NCI-H1694 (cell line): ENCODE results near the gene AFF3.

Experiments
- DNase-seq: peaks from one replicate; lab custom pipeline; 2025; lab: John Stamatoyannopoulos, UW

AFF3 gene

DNA sequence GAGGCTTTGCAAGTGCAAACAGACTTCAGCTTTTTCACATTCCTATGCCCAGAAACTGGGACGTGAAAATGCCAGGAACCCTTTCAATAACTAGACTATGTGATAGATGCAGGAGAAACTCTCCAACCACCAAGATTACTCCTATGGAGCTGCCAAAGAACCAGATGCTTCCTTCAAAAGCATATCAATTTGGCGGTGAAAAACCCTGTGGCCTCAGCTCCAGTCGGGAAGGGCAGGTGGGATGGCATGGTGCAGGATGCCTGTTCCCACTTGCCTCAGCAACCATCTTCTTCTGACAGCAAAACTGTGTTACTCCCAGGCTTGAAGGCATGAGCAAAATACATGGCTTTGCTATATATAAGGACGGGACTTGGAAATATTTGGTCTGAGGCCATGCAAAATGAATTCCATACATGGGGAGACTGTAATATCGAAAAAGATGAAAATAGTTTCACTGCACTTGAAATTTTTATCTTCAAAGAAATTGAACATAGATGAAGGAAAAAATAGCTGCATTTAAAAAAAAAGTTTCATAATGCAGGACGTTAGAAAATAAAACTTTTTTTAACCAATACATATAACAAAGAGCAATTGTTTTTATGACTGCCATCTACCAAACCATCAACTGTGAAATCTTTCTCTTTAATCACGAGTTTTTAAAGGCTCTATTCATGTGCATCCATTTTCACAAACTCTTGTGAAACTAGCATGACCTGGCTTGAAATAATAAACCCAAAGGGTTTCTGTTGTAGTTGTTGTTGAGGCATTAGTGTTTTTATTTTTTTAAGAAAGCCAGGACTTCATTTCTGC, 99.1 kb downstream of the AFF3 start:
- no peak for DNase-seq

DNA sequence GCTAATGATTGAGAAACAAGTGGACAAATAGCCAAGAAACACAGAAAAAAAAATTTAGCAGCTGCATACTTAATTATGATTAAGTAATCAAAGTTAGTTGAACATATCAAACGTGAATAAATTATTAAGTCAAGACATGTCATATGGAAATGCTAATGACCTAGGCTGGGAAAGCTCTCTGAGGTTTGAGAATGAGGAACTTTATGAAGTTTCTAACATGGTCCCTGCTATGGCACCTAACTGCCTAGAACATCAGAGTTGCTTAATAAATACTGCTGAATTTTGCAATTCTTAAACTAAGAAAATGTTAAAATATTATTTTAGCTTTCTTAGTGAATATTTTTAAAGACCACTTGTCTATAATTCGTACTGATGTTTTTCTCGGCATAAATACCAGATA, 99.8 kb downstream of the AFF3 start:
- no peak for DNase-seq

- DNase-seq, result no peak
Measured at GRCh38 chr2:100041946-100042345, 100.4 kb downstream of the AFF3 start.

- no peak for DNase-seq
Measured at GRCh38 chr2:100041385-100041784, 101.0 kb downstream of the AFF3 start.

DNA sequence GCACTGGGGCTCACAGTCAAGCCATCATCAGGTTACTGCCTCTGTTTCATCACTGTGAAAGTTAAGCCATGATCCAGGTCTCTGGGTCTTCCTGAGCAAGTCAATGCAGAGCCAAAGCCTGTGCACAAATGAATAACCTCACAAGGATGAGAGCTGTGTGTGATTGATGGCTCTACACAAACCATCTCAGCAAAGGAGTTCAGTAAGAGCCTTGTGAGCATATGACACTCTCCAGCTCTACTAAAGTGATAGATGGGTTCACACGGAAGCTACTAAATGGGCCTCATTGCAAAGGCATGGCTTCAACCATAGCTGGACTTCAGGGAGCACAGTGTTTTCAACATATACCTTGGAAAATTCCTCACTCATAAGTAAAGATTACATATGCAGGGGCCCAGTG, 101.5 kb downstream of the AFF3 start:
- no peak for DNase-seq

GRCh38 chr2:100039291-100039980, 103.0 kb downstream of the AFF3 start:
- DNase-seq, result no peak

DNA sequence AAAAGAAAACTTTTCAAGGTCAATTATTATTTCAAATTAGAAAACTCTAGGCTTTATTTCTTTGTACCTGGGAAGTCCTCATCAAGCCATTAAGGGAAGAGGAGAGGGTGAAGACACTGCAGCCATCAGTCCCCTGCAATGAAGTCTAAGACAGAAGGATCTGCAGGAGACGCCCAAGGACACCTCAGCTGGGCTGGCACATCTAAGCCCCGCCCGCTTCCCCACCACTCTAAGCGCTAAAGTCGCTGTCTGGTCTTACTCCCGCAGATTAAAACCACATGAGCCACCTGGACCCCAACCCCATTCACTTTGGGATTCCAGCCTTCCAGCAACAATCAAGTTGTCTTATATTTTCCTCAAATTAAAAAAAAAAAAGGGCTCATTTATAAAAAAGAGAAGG, 104.4 kb downstream of the AFF3 start:
- no peak for DNase-seq

GRCh38 chr2:100036793-100037192, 105.6 kb downstream of the AFF3 start:
- DNase-seq, result no peak

- DNase-seq, result no peak
Measured at GRCh38 chr2:100036026-100036425, 106.4 kb downstream of the AFF3 start.

- DNase-seq, result no peak
Measured at GRCh38 chr2:100034431-100034830, 108.0 kb downstream of the AFF3 start.

GRCh38 chr2:100033976-100034375, 108.4 kb downstream of the AFF3 start:
- DNase-seq, result no peak

DNA sequence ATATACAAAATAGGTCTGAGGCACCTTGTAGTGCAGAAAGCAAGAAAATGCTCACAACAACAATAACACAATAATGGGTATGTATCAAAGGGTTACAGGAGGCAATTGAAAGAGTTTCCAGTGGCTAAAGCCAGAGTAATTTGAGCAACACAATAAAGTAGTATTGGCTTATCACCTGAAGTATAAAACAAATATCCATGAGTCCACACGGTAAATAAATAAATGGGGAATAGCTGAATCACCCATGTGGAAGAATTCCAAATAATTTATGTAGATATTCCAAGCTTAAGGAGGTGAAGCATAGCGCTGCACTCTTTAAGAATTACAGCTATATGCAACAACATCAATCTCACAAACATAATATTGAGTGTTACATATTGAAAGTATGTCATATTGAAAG, 110.8 kb downstream of the AFF3 start:
- DNase-seq, result no peak

DNA sequence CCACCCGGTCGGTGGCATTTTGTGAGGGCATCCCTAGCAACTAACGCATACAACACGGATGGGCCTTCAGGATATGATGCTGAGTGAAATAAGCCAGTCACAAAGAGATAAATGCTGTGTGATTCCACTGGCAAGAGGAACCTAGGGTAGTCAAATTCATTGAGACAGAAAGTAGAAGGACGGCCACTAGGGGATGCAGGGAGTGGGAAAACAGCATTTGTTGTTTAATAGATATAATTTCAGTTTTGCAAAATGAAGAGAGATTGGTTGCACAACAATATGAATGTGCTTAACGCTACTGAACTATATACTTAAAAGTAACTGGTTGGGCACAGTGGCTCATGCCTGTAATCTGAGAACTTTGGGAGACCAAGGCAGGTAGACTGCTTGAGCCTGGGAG, 112.9 kb downstream of the AFF3 start:
- no peak for DNase-seq

- no peak for DNase-seq
Measured at GRCh38 chr2:100021791-100022340, 120.5 kb downstream of the AFF3 start.

DNA sequence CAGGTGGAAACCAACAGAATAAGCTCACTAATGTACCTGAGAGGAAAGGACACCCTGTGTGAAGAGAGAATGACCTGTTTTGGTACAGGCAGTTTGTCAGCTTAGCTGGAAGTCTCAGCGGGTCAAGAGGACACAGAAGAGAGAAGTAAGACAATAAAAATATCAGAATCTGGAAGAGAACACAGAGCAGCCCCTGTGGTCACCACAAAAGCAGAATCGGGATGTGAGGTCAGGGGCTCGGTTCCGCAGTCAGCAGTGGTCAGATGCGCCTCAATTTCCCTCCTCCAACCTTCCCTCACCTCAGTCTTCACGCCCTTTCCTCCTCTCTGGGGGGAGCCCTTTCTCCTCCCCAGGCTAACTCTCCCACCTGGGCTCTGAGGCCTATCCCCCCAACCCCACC, 122.9 kb downstream of the AFF3 start:
- no peak for DNase-seq

DNA sequence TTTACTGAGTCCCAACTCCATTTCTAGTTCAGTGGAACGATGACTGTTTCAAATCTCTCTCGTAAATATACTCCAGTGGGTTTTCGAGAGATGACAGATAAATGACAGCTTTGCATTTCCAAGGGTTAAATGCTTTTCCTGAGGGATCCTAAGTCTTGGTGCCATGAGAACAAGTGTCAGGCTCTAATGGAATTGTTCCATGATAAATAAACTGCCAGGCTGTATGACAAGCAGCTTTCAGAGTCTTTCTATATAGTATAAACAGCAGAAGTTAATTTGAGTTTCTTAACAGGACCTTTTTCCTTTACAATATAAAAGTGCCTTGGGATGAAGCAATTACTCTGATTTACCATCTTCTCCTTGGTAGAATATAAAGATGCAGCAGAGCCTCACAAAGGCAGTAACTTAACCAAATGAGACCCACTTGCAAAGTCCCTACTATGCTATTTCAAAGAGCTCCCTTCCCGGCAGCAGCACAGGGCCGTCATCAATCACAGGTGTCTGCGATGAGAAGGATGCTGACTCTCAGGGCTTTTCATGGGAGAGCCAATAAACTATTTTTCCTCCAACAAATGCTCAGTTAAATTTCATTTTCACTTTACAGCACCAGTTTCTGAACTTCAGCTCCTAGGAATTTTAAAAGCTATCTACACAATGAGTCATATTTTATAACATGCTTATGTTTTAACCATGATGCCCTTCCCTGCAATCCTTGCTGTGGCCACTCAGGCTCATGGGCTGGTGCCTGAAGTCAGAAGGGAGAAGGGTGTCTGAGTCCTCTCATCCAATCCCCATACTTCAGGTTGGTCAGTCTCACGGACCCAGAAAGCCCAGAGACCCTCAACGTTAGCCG, 123.8 kb downstream of the AFF3 start:
- no peak for DNase-seq

GRCh38 chr2:100017633-100018032, 124.8 kb downstream of the AFF3 start:
- DNase-seq, result no peak

GRCh38 chr2:100016756-100017155, 125.6 kb downstream of the AFF3 start:
- DNase-seq, result no peak

DNA sequence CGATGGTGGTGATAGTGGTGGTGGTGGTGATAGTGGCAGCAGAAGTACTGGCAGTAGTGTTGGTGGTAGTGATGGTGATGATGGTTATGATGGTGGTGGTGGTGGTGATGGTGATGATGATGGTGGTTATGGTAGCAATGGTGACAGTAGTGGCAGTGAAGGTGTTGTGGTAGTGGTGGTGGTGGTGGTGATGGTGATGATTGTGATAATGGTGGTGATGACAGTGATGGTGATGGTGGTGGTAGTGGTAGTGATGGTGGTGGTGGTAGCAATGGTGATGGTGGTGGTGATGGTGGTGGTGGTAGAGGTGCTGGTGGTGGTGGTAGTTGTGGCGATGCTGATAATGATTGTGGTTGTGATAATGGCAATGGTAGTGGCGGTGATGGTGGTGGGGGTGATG, 126.5 kb downstream of the AFF3 start:
- no peak for DNase-seq

- no peak for DNase-seq
Measured at GRCh38 chr2:100013892-100014677, 128.3 kb downstream of the AFF3 start.

DNA sequence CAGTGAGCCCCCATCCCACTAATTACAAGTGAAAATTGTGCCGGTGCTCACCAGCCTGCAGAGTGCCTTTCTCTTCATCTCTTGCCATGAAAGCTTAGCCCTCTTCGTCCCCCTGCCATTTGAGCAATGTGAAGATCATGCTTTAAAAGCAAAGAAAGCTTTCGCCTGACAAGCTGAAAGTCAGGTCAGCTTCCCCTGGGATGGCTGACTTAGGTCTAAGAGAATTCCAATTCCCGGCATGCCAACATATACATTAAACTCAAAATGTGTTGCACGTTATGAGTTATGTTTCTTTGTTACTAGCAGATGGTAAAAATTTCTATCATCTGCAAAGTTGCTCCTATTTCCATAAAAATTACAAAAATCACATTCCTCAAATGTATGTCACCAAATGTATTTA, 129.8 kb downstream of the AFF3 start:
- DNase-seq, result no peak

DNA sequence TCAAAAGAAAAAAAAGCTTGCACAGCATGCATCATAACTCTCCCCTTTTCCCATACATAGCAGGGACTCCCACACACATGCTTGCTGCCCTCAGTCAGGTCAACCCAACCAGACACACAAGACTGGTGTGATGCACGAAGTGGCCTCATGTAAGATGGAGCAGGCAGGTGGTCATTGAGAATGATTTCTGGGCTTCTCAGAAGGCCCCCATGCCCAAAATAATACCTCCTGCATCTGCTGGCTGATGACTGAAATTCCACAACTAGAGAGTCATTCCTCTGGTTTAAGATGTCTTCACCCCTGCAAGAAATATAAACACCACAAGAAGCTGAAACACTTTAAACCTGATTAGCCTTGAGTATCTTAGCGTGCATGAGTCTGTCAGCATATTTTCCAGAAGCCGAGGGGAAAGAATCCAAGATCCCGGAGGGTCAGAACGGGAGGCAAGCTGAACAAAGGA, 131.1 kb downstream of the AFF3 start:
- no peak for DNase-seq
